K562 (cell line): ENCODE measurements around the gene NXPH4. TPM values are rescaled to one million over a fixed set of nuclear protein-coding genes. Genes with fewer than 3 reads are reported as not detected.

Experiments used
- ATAC-seq: fragments of 200-7000 bp; cut with Tn5 transposase; 3 replicates; pipeline ENCODE4 v1.9.1; 2020; ENCODE audit warnings: moderate library complexity
- BruUV-seq: library from RNA; stranded (reverse); fragments of 400-500 nt; replicated peaks from 2 replicates; lab custom pipeline; 2021; lab: Mats Ljungman, UMichigan
- CTCF ChIA-PET: fragments of 300-600 bp; formaldehyde crosslinking; extraction: SDS; loops from one replicate; lab custom pipeline; 2021; ENCODE audit warnings: low intra/inter-chr PET ratio; lab: Yijun Ruan, JAX
- POLR2A ChIA-PET: fragments of 300-600, 350-650 bp; sonication (Branson Sonifier 250); formaldehyde crosslinking; extraction: SDS; loops from one replicate; lab custom pipeline; 2021; ENCODE audit warnings: antibody characterized with exemption, inconsistent platforms; lab: Yijun Ruan, JAX
- DNase-seq, 4 experiments: peaks; one replicate each; pipeline versions ENCODE4 v3.0.0 to v3.0.0-alpha.2; 2011 to 2018; ENCODE audit warnings: low spot score in 3 of 4, mixed read lengths in 3 of 4; ENCODE audit errors: extremely low read depth in 1 of 4
- FAIRE-seq: peaks from 2 replicates; lab custom pipeline; 2011; peaks lifted over from hg19 to GRCh38; lab: Jason Lieb, UNC
- H2AFZ ChIP-seq: 2 replicates; pipeline ENCODE4 v1.6.0; 2011; ENCODE audit warnings: low read depth, low read length, control low read depth, inconsistent platforms
- H3K27ac ChIP-seq: fragments of 200-600 bp; 3 replicates; pipeline ENCODE4 v1.8.0; 2011; ENCODE audit warnings: low read depth, mild to moderate bottlenecking, control low read depth, inconsistent platforms, low read length, moderate library complexity, mixed read lengths; ENCODE audit errors: extremely low read depth
- H3K27me3 ChIP-seq, 2 experiments: fragments of 300-600 bp in 1 of 2; 2 replicates in 1 of 2; 3 replicates in 1 of 2; pipeline versions ENCODE4 v1.6.0 to v1.8.0; 2011; ENCODE audit warnings: inconsistent platforms in 2 of 2, low read length in 2 of 2, mild to moderate bottlenecking in 1 of 2, mixed read lengths in 1 of 2, moderate library complexity in 1 of 2; ENCODE audit not compliant: control insufficient read depth in 2 of 2, insufficient read depth in 2 of 2
- H3K36me3 ChIP-seq: fragments of 300-600 bp; 3 replicates; pipeline ENCODE4 v1.8.0; 2011; ENCODE audit warnings: mild to moderate bottlenecking, low read length, inconsistent platforms; ENCODE audit not compliant: control insufficient read depth, insufficient read depth
- H3K4me1 ChIP-seq, 2 experiments: fragments of 200-600 bp in 1 of 2; replicated peaks in 1 of 2; 2 replicates in 1 of 2; 3 replicates in 1 of 2; pipeline versions ENCODE4 v1.5.1 to v1.8.0; 2011; ENCODE audit warnings: inconsistent platforms in 2 of 2, low read length in 2 of 2, mild to moderate bottlenecking in 1 of 2, mixed read lengths in 1 of 2, moderate library complexity in 1 of 2; ENCODE audit not compliant: control insufficient read depth in 2 of 2, insufficient read depth in 2 of 2
- H3K4me2 ChIP-seq: 2 replicates; pipeline ENCODE4 v1.6.1; 2011; ENCODE audit warnings: low read length, control low read depth, inconsistent platforms, mixed read lengths; ENCODE audit not compliant: insufficient read depth
- H3K4me3 ChIP-seq: fragments of 200-600 bp; sonication (generic), shearing (Covaris generic); 2 replicates; pipeline ENCODE4 v1.5.1; 2016; ENCODE audit warnings: control low read depth, inconsistent platforms
- H3K79me2 ChIP-seq: fragments of 200-600 bp; 3 replicates; pipeline ENCODE4 v1.8.0; 2011; ENCODE audit warnings: low read length, inconsistent platforms; ENCODE audit not compliant: control insufficient read depth, insufficient read depth
- H3K9ac ChIP-seq, 2 experiments: 2 replicates each; pipeline versions ENCODE4 v1.6.0 to v1.6.1; 2011; ENCODE audit warnings: low read depth in 2 of 2, low read length in 2 of 2, control low read depth in 1 of 2, inconsistent platforms in 1 of 2, mild to moderate bottlenecking in 1 of 2, mixed read lengths in 1 of 2; ENCODE audit not compliant: insufficient read depth in 1 of 2
- H3K9me1 ChIP-seq: one replicate; pipeline ENCODE4 v1.6.0; 2011; ENCODE audit warnings: inconsistent platforms, mild to moderate bottlenecking, low read length, moderate library complexity; ENCODE audit not compliant: control insufficient read depth, insufficient read depth
- H3K9me3 ChIP-seq: replicated peaks from 2 replicates; pipeline ENCODE4 v1.5.1; 2011; ENCODE audit warnings: low read depth, low read length, inconsistent platforms; ENCODE audit not compliant: control insufficient read depth, insufficient read depth
- H4K20me1 ChIP-seq: replicated peaks from 2 replicates; pipeline ENCODE4 v1.6.1; 2011; ENCODE audit warnings: low read length, inconsistent platforms, mixed read lengths; ENCODE audit not compliant: control insufficient read depth, insufficient read depth
- CREB1 ChIP-seq, 2 experiments: sonication (generic) in 1 of 2; formaldehyde crosslinking in 1 of 2; IDR thresholded peaks; 2 replicates each; pipeline versions ENCODE4 v1.6.1 to v1.8.0; 2012 to 2022; ENCODE audit warnings: inconsistent platforms in 1 of 2, mild to moderate bottlenecking in 1 of 2, missing genetic modification reagents in 1 of 2, moderate library complexity in 1 of 2
- FOXP1 ChIP-seq: sonication (generic); formaldehyde crosslinking; IDR thresholded peaks from 2 replicates; pipeline ENCODE4 v1.8.0; 2022; ENCODE audit warnings: mild to moderate bottlenecking, missing genetic modification reagents
- HDGF ChIP-seq: fragments of 450-650 bp; IDR thresholded peaks from 2 replicates; pipeline ENCODE4 v1.6.1; 2016
- HMG20A ChIP-seq: fragments of 450-650 bp; formaldehyde crosslinking; conservative IDR thresholded peaks from 2 replicates; pipeline ENCODE4 v1.4.0; 2020; ENCODE audit warnings: mild to moderate bottlenecking, mixed read lengths
- MYC ChIP-seq, 2 experiments: fragments of 250-450 bp in 1 of 2; sonication (Bioruptor Pico) in 1 of 2; IDR thresholded peaks; 2 replicates each; pipeline versions ENCODE4 v1.5.1 to v1.6.1; 2012 to 2021; ENCODE audit warnings: low read depth in 2 of 2, borderline replicate concordance in 1 of 2, improper control_type of control experiment in 1 of 2, low read length in 1 of 2, mild to moderate bottlenecking in 1 of 2, moderate library complexity in 1 of 2
- RBBP5 ChIP-seq: fragments of 200-600 bp; sonication (generic); IDR thresholded peaks from 2 replicates; pipeline ENCODE4 v1.6.1; 2012; ENCODE audit warnings: borderline replicate concordance, mild to moderate bottlenecking, low read length, control low read depth, inconsistent platforms; ENCODE audit not compliant: insufficient read depth, poor library complexity, severe bottlenecking
- SMARCE1 ChIP-seq: fragments of 450-650 bp; IDR thresholded peaks from 2 replicates; pipeline ENCODE4 v1.7.1; 2016; ENCODE audit warnings: mild to moderate bottlenecking
- SUPT5H ChIP-seq: fragments of 450-650 bp; IDR thresholded peaks from 2 replicates; pipeline ENCODE4 v1.6.1; 2016
- TCF7L2 ChIP-seq: fragments of 150-350 bp; IDR thresholded peaks from 2 replicates; pipeline ENCODE4 v1.6.1; 2016; ENCODE audit warnings: low read depth, mild to moderate bottlenecking, low read length, moderate library complexity
- TGIF2 ChIP-seq: sonication (generic); formaldehyde crosslinking; IDR thresholded peaks from 2 replicates; pipeline ENCODE4 v1.8.1; 2022; ENCODE audit warnings: mild to moderate bottlenecking, missing genetic modification reagents, moderate library complexity
- ZEB2 ChIP-seq: fragments of 450-650 bp; IDR thresholded peaks from 2 replicates; pipeline ENCODE4 v1.6.1; 2016
- ZKSCAN3 ChIP-seq: fragments of 250-450 bp; sonication (Bioruptor Pico); IDR thresholded peaks from 2 replicates; pipeline ENCODE4 v1.4.0; 2020
- ZNF124 ChIP-seq: sonication (generic); formaldehyde crosslinking; IDR thresholded peaks from 2 replicates; pipeline ENCODE4 v1.8.1; 2022; ENCODE audit warnings: missing genetic modification reagents
- ZNF24 ChIP-seq: fragments of 450-650 bp; IDR thresholded peaks from 2 replicates; pipeline ENCODE4 v1.6.1; 2016
- ZNF75A ChIP-seq: fragments of 450-650 bp; formaldehyde crosslinking; IDR thresholded peaks from 2 replicates; pipeline ENCODE4 v1.4.0; 2020; ENCODE audit warnings: mild to moderate bottlenecking
- ZNF766 ChIP-seq: fragments of 200-800 bp; sonication (Bioruptor generic); conservative IDR thresholded peaks from 2 replicates; pipeline ENCODE4 v1.6.1; 2016; ENCODE audit warnings: missing genetic modification characterization, missing compliant biosample characterization
- ZSCAN29 ChIP-seq: fragments of 450-650 bp; IDR thresholded peaks from 2 replicates; pipeline ENCODE4 v1.6.1; 2017
- WGBS: fragments of 100-300 bp; shearing (Covaris generic); methylation state at CpG from one replicate; pipeline ENCODE4 v1.1.6; 2016; ENCODE audit warnings: low coverage, mixed read lengths; ENCODE audit not compliant: insufficient coverage; ENCODE audit errors: missing lambda C conversion rate; 5-methylcytosine and 5-hydroxymethylcytosine counted together
- in situ Hi-C: fragments of 300-500 bp; cut with MboI; formaldehyde crosslinking; loops from 4 replicates; pipeline ENCODE4 v1.15.0; 2018; ENCODE audit warnings: inconsistent platforms, mixed read lengths
- intact Hi-C: fragments of 100-400 bp; cut with micrococcal nuclease; formaldehyde crosslinking; loops from 2 replicates; pipeline ENCODE4 v1.14.2; 2022
- polyA plus RNA-seq, 8 experiments: library from polyadenylated mRNA; depleted of rRNA in 4 of 8; stranded (reverse) in 5 of 8; unstranded in 3 of 8; fragments of >200 nt; fragmentation: Nextera tagmentation in 2 of 8; fragmentation: Illumina TruSeq in 1 of 8; extraction: Ambion mirVana in 2 of 8; extraction: Trizol in 1 of 8; gene quantifications; 2 replicates each; pipeline versions ENCODE4 v1.2.1 to v1.2.3, GENCODE V29; 2011 to 2014; ENCODE audit warnings: inconsistent platforms in 1 of 8, missing spikeins in 1 of 8
- total RNA-seq, 7 experiments: library from RNA; depleted of rRNA in 6 of 7; stranded (reverse); fragments of >200 nt in 6 of 7; fragmentation: Illumina TruSeq in 2 of 7; extraction: Trizol in 2 of 7; gene quantifications; 2 replicates each; pipeline versions ENCODE4 v1.2.1 to v1.2.3, GENCODE V29; 2011 to 2021; ENCODE audit warnings: low replicate concordance in 1 of 7
- TF ChIP-seq, protein P1 (sequence below), 2 experiments: IDR thresholded peaks in 1 of 2; conservative IDR thresholded peaks in 1 of 2; 2 replicates each; pipeline ENCODE4 v1.6.1; 2016; ENCODE audit warnings: low read depth in 2 of 2, mild to moderate bottlenecking in 1 of 2, missing compliant biosample characterization in 1 of 2, missing genetic modification characterization in 1 of 2, moderate library complexity in 1 of 2
- TF ChIP-seq, protein P2 (sequence below): fragments of 250-450 bp; sonication (Bioruptor Pico); IDR thresholded peaks from 2 replicates; pipeline ENCODE4 v1.6.1; 2021; ENCODE audit warnings: mild to moderate bottlenecking

The NXPH4 gene
- total and polyA plus RNA-seq, 9 of the 15 experiments (the other 6 are each of a cell fraction or from before 2014, with no cell fraction given): 0.49 to 2.7 (median 1.1) TPM; not detected in 4

DNA sequence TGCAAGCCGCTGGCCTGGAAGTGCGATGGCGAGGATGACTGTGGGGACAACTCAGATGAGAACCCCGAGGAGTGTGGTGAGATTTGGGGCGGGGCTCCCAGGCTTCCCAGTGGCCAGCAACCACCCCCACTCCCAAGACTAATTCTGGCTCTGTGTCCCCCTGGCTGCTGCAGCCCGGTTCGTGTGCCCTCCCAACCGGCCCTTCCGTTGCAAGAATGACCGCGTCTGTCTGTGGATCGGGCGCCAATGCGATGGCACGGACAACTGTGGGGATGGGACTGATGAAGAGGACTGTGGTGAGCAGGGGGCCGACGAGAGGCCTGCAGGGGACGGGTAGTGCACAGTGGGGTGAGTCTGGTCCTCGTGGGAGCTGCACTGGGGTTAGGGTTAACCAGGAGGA, 12.1 kb upstream of the NXPH4 start (continued):
- no peak for TF ChIP-seq HMG20A (CRISPR knock-in tag)

- no TSS peak for BruUV-seq
- Histone ChIP-seq H3K27me3 (peaks cover 44 to 90% of the 10 kb centered on the region in 2 experiments; a peak in 4 of 5 replicates), H4K20me1 (peaks cover 13% of the 10 kb centered on the region), H3K4me3 (no peak overlapping the region), H3K9ac (no peak overlapping the region; a peak in 1 of 4 replicates), H3K36me3 (no peaks in the 10 kb centered on the region), H2AFZ (no peak overlapping the region), H3K4me2 (no peak overlapping the region), H3K9me3 (no peaks in the 10 kb centered on the region), H3K27ac (no peak overlapping the region), H3K4me1 (peaks cover 0 to 36% of the 10 kb centered on the region in 2 experiments; a peak in 2 of 5 replicates), H3K9me1 (peaks cover 2% of the 10 kb centered on the region), H3K79me2 (no peaks in the 10 kb centered on the region)
- FAIRE-seq: no peak
- ChIA-PET POLR2A (interaction anchor here (0.5 kb wide), 1 partner anchor 19 kb away, joined by 3 read pairs; no protein-coding TSS in a partner anchor), CTCF (no interaction called here)
- 21% methylated on average over 22 of the region's 26 CpGs for WGBS
- TF ChIP-seq, protein P1, sequence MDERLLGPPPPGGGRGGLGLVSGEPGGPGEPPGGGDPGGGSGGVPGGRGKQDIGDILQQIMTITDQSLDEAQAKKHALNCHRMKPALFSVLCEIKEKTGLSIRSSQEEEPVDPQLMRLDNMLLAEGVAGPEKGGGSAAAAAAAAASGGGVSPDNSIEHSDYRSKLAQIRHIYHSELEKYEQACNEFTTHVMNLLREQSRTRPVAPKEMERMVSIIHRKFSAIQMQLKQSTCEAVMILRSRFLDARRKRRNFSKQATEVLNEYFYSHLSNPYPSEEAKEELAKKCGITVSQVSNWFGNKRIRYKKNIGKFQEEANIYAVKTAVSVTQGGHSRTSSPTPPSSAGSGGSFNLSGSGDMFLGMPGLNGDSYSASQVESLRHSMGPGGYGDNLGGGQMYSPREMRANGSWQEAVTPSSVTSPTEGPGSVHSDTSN (CRISPR knock-in tag; IDR thresholded peaks at IDR 0.05; ENCODE audit: low read depth): no peak
- TF ChIP-seq, protein P1 (tag; conservative IDR thresholded peaks at IDR 0.05; ENCODE audit: low read depth): no peak
- TF ChIP-seq, protein P2, sequence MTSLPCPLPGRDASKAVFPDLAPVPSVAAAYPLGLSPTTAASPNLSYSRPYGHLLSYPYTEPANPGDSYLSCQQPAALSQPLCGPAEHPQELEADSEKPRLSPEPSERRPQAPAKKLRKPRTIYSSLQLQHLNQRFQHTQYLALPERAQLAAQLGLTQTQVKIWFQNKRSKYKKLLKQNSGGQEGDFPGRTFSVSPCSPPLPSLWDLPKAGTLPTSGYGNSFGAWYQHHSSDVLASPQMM (CRISPR knock-in tag): no peak
- TF ChIP-seq ZNF766 (CRISPR knock-in tag): no peak
- no peak for TF ChIP-seq ZNF24
- TF ChIP-seq ZKSCAN3 (CRISPR knock-in tag): no peak
- TF ChIP-seq SMARCE1: no peak
- TF ChIP-seq HDGF: no peak
- no peak for TF ChIP-seq MYC (IDR thresholded peaks at IDR 0.05; ENCODE audit: low read depth, low read length)
- no peak for TF ChIP-seq MYC (CRISPR knock-in tag; IDR thresholded peaks at IDR 0.05; ENCODE audit: borderline replicate concordance, low read depth)
- no peak for TF ChIP-seq RBBP5
- no peak for TF ChIP-seq TCF7L2
- TF ChIP-seq ZNF75A (CRISPR knock-in tag): no peak
- TF ChIP-seq ZNF124 (CRISPR knock-in tag): no peak
- TF ChIP-seq ZEB2: no peak
- TF ChIP-seq FOXP1 (CRISPR knock-in tag): no peak
- no peak for TF ChIP-seq SUPT5H
- TF ChIP-seq CREB1 (IDR thresholded peaks at IDR 0.05): no peak
- TF ChIP-seq CREB1 (CRISPR knock-in tag; IDR thresholded peaks at IDR 0.05): no peak
- no peak for TF ChIP-seq TGIF2 (CRISPR knock-in tag)
- TF ChIP-seq ZSCAN29: no peak
- no peak for DNase-seq
- no peak for ATAC-seq
- intact Hi-C loops (no loop called here), in situ Hi-C loops (loop anchor here (5.0 kb wide), 1 partner anchor 37 kb away; no protein-coding TSS in a partner anchor)
Measured at GRCh38 chr12:57205186-57205585, 11.4 kb upstream of the NXPH4 start.
